ENCODE results near the gene DNAI1.
"Not testable (repeated sequence)": the region's sequence is repeated elsewhere in the genome, so short reads cannot be mapped to it uniquely, and the experiment has no call there.

Gene DNAI1

GRCh38 chr9:34458013-34458958 is at the start of gene DNAI1, which contains the start of gene FAM219A:
Gene DNAI1 (plus strand): TSS chr9:34458805. CDS start chr9:34459006, 201 bp downstream.
Gene FAM219A (minus strand): TSS chr9:34458570. CDS start chr9:34458263, 307 bp downstream.
- DNase-seq = peak; percentile 60

- peak; percentile 37 for DNase-seq
These were observed 49.5 kb upstream of the DNAI1 start for GRCh38 chr9:34409154-34409553.

GRCh38 chr9:34412336-34412735 is 46.3 kb upstream of the DNAI1 start:
- DNase-seq = no peak

GRCh38 chr9:34413231-34413852 is 45.3 kb upstream of the DNAI1 start:
- no peak for DNase-seq

- no peak for DNase-seq
These were observed 40.9 kb upstream of the DNAI1 start for GRCh38 chr9:34417734-34418133.

- DNase-seq = no peak
These were observed 38.7 kb upstream of the DNAI1 start for GRCh38 chr9:34419716-34420504.

- DNase-seq = no peak
These were observed 32.1 kb upstream of the DNAI1 start for GRCh38 chr9:34426347-34427074.

GRCh38 chr9:34428325-34428958 is 30.2 kb upstream of the DNAI1 start:
- peak; percentile 50 for DNase-seq

GRCh38 chr9:34430843-34431437 is 27.7 kb upstream of the DNAI1 start:
- no peak for DNase-seq

- no peak for DNase-seq
These were observed 26.9 kb upstream of the DNAI1 start for GRCh38 chr9:34431667-34432066.

- no peak for DNase-seq
These were observed 21.3 kb upstream of the DNAI1 start for GRCh38 chr9:34437006-34437925.

GRCh38 chr9:34437926-34438307 is 20.7 kb upstream of the DNAI1 start:
- not testable (repeated sequence) for DNase-seq

GRCh38 chr9:34438465-34438864 is 20.1 kb upstream of the DNAI1 start:
- DNase-seq = not testable (repeated sequence)

- DNase-seq = no peak
These were observed 18.6 kb upstream of the DNAI1 start for GRCh38 chr9:34440017-34440416.

GRCh38 chr9:34442770-34443169 is 15.8 kb upstream of the DNAI1 start:
- no peak for DNase-seq

- no peak for DNase-seq
These were observed 15.1 kb upstream of the DNAI1 start for GRCh38 chr9:34443533-34443932.

- DNase-seq = no peak
These were observed 14.6 kb upstream of the DNAI1 start for GRCh38 chr9:34443976-34444375.

- DNase-seq = no peak
These were observed 12.1 kb upstream of the DNAI1 start for GRCh38 chr9:34446468-34446891.

GRCh38 chr9:34446951-34447350 is 11.7 kb upstream of the DNAI1 start:
- no peak for DNase-seq

- DNase-seq = no peak
These were observed 8.0 kb upstream of the DNAI1 start for GRCh38 chr9:34450644-34451043.
